NCI-H2107 treated with DMSO at 0.1 percent for 48 hours (cell line): ENCODE results near the gene NPS.

Experiments used
- DNase-seq: peaks from one replicate; lab custom pipeline; 2025; ENCODE audit not compliant: unreplicated experiment; lab: John Stamatoyannopoulos, UW

Gene NPS, protein sequence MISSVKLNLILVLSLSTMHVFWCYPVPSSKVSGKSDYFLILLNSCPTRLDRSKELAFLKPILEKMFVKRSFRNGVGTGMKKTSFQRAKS

DNA sequence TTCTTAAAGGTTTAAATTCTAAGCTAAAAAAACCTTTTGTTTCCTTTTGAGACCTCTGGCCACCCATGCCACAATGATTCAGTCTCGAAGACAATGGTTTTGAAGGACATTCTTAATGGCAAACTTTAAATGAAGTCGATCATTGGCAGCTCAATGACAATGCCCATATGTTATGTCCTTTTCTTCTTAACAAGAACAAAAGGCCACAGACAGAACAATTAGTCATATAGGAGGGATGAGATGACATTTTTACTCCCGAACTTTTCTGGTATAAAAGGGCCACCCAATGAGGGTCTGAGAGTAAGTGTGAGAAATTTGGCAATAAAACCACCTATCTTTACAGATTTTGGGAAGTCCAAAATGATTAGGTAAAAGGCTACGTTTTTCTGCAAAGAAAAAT, at the start of gene NPS:
TSS of gene NPS (plus strand) at position 301 of the 400 bp plus-strand sequence. CDS start at position 361, 60 bp downstream.
- no peak for DNase-seq

DNA sequence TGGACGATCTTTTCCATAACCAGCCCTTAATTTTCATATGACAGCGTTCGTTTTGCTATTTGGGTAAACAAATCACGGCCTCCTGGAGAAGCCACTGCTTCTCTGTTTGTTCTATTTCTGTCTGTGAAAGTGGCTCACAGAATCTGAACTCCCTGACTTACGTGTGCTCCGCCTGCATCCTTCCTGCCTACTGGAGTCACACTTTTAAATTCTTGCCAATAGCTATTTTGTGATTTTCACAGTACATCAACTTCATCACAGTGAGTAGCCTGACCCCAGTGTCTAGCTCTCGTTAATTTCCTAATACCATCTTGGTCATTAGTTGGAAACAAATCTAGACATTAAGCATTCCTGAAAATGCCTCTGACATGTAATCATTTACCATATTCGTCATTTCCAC, 49.0 kb upstream of the NPS start:
- DNase-seq, result no peak

DNA sequence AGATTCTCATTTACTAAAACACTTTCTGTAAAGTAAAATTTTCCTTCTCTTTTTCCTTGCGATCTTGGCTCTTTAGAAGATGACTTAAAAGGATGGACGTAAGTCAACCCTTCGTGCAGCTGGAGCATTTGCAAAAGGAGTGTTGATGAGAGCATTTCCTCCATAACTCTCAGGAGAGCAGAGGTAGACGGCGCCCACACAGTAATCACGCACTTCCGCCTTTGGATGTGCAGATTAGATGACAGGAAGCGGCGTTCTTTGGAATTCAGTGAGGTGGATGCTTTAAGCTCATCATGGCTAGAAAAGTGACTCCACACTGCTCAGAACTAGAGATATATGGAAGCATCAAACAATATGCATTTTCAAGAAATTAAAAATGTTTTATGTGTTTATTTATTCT, 43.0 kb upstream of the NPS start:
- DNase-seq, result no peak

DNA sequence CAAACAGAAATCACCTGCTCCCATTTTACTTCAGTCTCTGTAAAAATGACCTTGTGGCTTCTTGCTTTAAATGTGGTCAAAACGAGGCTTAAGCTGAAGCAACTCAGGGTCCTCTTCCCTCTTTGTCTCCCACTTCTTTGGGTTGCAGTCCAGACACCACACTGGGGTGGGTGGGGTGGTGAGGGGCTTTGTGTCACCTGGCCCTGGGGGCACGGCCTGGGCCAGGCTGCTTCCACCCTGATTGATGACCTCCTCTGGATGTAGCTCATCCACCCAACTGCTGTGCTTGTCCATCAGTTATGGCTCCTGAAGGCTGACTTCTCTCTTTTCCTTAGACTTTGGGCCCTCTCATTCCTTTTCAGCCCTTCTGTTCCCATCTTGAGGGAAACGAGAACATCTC, 26.8 kb upstream of the NPS start:
- no peak for DNase-seq

DNA sequence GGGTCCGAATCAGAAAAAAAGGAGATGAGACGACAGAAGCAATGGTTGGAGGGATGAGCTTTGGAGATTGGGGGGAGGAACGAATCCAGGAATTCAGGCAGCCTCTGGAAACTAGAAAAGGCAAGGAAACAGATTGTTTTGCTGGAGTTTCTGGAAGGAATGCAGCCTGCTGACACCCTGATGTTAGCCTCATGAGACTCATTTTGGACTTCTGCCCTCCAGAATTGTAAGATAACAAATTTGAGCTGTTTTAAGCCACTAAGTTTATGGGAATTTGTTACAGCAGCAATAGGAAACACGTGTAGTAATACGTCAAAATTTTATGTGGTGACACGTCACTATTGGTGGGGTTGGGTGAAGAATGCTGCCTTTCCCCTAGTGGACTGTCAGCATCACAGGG, 25.6 kb upstream of the NPS start:
- no peak for DNase-seq

DNA sequence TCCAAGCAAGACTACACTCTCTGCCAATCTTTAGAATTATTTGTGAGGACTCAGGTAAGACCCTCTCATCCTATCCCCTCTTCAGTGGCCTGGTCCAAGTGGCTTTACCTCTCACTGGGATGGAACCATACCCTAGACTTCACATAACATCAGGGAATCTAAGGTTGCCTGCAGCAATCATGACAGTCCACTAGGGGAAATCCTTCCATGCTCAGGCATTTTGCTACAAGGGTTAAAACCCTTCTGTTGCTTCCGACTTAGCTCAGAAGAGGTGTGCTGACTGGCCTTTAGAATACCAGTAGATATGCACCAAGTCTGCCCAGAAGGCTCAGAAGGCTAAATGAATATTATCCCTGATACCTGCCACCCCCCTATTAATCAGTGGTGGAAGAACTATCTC, 24.9 kb upstream of the NPS start:
- DNase-seq, result no peak

DNA sequence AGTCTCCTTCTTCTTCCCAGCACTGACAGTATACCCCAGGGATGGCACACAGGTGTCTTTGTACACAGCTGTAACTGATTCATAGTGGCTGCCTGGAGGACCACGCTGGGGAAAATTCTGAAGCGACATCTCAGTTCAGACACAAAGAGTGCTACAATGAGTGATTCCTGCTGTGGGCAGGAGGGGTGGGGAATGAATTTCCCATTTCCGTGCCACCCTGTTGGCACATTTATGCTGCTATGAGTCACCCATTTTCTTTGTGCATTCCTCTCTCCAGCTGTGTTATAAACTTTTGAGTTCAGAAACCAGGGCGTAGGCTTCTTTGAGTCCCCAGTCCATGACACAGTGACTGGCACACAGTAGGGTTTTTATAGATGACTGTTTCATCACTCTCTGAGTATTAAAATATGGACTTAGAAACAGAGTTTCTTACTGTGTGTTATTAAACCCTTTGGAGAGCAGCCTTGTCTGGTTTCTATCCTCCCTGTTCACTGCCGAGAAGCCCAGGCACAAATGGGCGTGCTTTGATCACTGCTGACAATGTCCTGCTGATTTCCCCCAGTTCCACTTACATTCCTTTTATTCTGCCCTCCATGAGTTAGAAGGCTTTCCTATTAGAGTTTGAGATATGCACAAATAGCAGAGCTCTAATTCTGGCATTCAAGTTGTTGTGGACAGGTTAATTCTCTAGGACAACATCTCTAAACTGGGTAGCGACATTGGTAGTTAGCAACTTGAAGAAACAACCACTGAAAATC, 24.0 kb upstream of the NPS start:
- no peak for DNase-seq

DNA sequence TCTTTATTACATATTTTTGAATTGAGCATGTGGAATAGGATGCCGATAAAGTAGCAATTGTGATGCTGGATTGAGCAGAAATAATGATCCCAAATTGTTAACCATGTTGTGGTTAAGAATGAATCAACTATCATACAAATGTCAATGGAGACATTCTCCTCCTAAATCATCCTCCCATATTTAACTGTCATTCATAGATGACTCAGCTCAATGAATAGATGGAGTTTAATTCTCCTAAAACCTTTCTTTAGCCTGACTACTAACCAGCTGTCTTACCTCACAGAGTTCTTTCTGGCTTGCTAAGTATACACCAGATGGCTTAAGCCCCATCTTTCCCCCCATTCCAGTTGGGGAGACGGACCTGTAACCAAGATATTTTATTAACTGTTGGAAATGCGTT, 23.4 kb upstream of the NPS start:
- DNase-seq, result no peak

DNA sequence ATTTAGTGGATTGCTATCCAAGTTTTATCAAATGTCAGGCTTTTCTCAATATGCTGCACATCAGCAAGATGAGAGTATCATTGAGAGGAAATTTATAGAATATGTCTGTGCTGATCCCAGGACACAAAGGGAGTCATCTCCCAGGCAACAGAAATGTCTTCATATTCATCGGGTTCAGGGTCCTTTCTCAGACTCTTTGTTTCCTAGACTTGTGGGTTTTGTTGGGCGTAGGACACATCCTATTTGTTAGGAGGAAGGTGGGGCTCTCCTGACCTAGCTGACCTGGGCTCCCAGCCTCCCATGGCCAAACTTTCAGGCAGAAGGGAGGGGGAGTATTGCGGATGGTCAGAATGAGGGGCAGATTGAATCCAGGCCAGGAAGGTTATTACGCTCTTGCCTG, 22.9 kb upstream of the NPS start:
- DNase-seq, result no peak

DNA sequence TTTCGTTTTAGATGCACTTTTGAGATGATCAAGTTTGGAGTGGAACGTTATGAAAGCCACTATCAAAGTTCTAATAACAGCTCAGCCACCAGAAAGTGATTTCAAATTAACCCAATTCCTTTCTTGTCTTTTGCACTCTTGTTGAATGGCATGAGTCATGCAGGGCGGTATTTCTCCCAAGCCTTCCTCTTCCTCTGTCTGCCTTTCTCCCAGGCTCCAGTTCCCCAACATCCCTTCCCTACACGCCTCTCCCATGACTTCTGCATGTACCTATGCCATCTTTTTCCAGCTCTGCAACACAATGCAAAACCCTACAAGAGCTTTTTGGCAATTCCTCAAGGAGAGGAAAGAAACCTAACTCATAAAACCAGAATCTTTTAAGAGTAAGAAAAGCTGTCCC, 21.8 kb upstream of the NPS start:
- no peak for DNase-seq

DNA sequence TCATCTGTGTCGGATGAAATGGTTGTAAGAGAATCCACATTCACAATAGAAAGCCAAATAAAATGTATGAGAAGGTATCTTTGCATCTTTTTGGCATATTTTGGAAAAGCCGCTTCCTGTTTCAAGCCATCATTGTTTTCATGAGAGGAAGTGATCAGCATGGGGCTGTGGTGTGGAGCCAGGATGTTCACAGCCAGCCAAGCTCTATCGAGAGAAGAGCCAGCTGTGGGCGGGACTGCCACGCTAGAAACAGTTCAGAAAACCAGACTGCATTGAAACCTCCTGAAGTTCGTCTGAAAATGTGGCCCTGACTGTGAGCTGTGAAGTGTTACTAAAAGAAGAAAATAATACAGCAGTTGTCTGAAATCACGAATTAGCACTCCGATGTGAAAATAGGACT, 21.2 kb upstream of the NPS start:
- no peak for DNase-seq

DNA sequence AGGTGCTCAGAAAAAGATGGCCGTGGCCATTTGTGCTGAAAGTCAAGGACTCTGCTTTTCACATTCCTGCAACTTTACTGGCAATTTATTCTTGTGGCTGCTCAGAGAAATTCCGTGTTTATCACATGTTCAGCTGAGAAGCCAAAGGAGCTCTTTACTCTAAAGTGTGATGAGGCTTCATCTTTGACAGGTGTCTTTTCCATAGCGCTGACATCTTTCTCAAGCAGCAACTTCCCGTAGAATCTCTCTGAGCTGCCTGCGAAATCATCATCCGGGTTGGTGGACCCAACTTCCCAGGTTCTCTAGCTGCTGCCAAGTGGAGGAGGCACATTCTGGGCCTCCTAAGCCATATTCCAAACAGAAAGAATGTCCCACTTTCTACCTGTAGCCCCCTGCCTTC, 16.9 kb upstream of the NPS start:
- no peak for DNase-seq

DNA sequence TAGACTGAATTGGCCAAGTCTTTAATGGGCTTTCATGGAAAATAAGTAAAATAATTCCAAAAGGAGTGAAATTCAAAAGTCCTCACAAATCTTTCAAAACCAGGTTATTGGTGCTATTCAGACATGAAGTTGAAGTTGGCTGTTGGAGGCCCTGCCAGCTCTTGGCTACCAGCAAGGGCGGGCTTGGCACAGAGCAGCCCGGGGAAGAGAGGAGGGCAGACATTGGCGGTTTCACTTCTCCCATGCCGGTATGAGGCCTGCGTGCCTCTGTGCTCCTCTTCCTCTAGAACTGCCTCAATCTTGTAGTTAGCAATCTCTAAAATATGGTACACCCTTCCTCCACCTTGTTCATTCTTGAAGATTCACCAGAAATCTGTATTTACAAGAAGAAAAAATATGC, 16.4 kb upstream of the NPS start:
- DNase-seq, result no peak

DNA sequence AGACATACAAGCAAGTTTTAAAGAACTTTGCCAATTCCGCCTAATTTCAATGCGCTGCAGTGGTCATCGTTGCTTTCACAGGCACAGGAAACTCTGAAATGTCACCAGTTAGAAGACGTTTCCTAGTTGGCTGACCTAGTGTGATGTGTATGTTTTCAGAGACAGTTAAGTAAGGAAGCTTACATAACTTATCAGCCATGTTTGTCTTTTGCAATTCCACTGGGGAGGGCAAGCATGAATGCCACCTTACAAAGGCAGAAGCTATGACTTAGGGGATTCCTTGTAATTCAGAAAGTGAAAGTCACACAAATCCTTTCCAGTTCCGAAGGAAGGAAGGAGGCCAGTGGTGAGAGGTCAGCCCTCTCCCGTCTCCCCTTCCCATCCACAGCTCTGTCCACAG, 15.0 kb upstream of the NPS start:
- DNase-seq, result no peak

DNA sequence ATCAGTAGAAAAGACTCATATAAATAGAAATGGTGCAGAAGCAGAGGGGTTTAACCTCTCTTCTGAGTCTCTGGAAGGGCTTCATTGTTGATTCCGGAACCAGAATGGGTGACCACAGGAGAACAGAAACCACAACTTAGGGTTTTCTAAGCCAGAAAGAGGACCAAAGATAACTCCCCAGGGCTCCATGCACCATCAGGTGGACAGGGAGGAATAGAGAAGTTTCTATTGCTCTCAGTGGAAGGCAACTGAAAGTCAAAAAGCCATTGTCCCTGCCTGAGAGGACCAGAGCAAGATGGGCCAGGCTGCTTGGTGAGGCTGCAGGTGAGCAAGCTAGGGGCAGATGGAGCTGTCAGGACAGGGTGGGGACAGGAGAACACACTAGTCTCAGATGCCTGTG, 14.6 kb upstream of the NPS start:
- DNase-seq, result no peak

DNA sequence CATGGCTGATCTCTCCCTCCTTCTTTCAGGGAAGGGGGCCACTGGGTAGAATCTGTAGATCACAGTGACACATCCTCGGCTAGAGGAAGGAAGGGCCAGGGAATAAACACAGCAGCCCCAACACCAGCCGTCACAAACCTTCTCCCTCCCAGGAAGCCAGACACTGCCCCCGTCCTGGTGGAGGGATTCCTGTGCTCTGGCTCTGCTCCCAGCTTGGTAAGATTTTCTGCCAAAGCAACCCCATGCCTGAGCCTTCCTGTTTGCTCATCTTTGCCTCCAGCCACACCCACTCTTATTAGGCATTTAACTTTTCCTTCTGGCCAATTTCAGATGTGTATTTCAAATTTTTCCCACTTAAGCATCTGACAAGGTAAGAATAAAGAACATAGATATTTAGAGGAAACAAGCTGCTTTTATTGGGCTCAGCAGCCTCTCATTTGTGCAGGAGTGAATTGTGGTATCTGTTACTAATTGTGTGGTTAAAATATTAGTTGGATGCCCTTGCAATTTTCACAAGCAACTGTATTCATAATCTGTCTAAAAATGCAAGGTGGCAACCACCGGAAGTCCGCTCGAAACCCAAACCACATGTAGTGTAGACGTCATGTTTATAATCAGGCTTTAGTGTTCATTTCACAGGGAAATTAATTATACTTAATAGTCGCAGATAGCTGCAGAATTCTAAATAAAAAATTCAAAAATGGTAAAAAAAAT, 13.2 kb upstream of the NPS start:
- no peak for DNase-seq

DNA sequence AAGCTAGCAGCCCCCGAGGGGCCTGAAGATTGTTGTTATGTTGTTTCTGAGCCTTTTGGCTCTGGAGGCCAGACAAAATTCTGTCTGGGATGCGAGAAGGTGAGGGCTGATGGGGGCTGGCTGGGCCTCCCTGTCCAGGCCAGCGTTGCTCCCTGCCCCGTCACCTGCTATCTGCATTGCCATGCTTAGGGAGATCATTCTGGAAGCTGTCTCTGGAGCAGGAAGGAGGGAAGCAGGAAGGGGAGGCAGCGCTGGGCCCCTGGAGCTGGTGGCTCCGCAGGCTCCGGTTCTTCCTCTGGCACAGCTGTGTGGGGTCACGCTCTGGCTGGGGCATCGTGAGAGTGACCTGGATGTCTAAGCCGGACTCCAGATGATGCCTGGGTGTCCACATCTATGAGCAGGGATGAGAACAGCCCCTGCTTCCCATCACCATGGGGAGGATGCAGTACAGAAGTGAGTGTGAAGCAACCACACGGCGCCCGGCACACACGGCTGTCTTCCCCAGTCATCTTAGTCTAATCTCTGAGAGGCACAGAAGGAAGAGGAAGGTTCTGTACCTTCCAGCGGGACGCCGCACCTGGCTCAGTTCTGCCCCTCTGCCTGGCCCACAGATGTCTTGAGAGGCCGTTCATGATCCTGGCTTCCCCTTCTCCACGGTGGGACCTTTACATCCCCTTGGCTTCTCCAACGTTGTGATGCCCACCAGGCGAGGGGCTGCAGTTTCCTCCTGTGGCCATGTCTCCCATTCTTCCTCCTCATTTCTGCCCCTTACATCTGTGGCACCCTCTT, 11.9 kb upstream of the NPS start:
- no peak for DNase-seq

DNA sequence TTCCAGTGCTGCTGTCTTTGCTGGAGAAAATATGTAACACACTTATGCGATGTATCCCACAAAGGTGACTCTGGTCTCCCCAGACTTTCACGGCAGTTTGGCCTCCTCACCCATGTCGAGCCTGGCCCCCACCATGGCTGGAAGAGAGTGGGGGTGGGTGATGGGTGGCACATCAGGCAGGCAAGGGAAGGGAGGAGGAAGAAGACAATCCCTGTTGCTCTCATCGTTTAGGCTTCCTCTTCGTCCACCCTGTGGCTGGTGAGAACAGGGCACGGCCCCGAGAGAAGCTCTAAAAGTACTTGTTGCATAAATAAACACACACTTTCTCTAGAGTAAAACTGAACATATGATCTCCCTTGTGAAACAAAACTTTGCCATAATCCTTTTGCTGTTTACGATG, 11.2 kb upstream of the NPS start:
- DNase-seq, result no peak

DNA sequence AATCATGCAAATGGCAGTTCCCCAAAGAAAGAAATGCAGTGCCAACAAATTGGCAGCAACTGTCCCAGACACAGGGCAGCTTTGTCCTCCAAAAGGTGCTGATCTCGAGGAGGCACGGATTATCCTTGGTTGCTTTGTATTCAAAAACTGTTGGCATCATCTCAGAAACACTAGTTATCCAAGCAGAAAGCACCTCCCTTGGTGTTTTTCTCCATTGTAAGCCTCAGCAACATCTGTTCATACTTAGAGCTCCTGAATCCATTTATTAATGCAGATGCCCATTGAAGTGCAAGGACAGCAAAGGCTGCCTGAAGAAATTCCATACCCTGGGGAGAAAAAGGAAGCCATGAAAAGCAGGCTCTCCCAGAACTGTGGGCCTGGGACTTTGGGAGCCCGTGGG, 1.1 kb upstream of the NPS start:
- no peak for DNase-seq

DNA sequence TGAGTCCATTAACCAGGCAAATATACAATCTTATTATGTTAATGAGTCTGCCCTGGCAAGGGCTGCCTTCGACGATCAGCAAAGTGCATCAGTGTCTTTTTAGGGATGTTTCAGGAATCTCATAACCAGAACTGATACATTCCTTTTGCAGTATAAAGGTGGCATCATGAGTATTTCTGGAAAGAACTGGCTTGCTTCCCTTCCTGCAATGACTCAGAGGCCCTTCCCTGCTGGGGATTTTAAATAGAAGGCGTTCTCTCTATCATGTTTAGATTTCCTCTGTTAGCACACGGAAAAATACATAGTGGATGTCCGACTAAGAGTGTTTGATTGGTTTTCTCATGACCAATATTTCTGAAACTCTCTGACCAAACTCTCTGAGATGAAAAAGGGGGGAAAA, 1.8 kb downstream of the NPS start:
- no peak for DNase-seq

DNA sequence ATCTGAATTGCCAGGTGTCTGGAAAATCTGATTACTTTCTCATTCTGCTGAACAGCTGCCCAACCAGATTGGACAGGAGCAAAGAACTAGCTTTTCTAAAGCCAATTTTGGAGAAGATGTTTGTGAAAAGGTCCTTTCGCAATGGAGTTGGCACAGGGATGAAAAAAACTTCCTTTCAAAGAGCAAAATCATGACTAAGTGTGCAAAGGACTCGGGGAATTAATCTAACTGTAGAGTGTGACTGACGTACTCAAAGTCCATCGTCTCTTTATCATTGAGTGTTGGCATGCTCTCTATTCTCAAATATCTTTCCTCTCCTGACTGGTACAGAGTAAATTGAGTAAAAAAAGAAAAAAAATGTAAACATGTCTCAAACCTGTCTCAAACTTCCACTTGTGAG, 3.3 kb downstream of the NPS start:
- DNase-seq, result no peak

DNA sequence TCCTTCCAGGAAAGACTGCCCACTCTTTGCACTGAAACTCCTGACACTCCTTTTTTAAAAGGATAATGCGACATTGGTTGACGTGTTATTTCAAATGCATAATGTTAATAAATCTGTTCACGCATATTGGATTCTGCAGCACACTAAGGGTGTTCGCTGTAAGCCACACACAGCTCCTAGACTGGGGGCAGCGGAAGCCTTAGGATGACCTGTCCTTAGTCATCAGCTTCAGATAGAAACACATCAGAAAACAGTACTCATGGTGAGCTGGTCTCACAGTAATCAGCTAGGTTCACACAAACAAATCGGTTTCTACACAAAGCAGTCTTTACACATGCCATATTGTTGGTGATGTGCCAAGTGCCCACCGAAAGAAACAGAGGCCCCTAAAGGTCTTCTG, 4.3 kb downstream of the NPS start:
- DNase-seq, result no peak
